Measurements from ENCODE around the gene DNAJC11. TPM values are rescaled to one million over a fixed set of nuclear protein-coding genes. Genes with fewer than 3 reads are reported as not detected.

The DNAJC11 gene
- total RNA-seq, 1 experiment from 2014 or later, result 57.3 TPM

- Mint-ChIP-seq H3K4me3 (ENCODE audit: low read depth, unreplicated experiment) (no peak overlapping the region), H3K4me1 (ENCODE audit: low read depth, unreplicated experiment) (peaks cover 9% of the 10 kb centered on the region), H3K27me3 (ENCODE audit: unreplicated experiment) (no peaks in the 10 kb centered on the region), H3K27ac (ENCODE audit: unreplicated experiment) (no peak overlapping the region), H3K9me3 (ENCODE audit: low read depth, unreplicated experiment) (no peaks in the 10 kb centered on the region), H3K36me3 (ENCODE audit: insufficient read depth, unreplicated experiment) (peaks cover 4% of the 10 kb centered on the region)
- intact Hi-C loops (cut with micrococcal nuclease; ENCODE audit: unreplicated experiment), result no loop called here
- no peak for DNase-seq
- BruUV-seq (replicated peaks), result no TSS peak
- TF ChIP-seq CTCF (IDR thresholded peaks at IDR 0.05; ENCODE audit: unreplicated experiment), result no peak
- CTCF ChIA-PET, result no interaction called here
Observed at GRCh38 chr1:6685381-6685780, 16.2 kb downstream of the DNAJC11 start.

- Mint-ChIP-seq H3K4me1 (ENCODE audit: low read depth, unreplicated experiment) (no peaks in the 10 kb centered on the region), H3K4me3 (ENCODE audit: low read depth, unreplicated experiment) (no peak overlapping the region), H3K27me3 (ENCODE audit: unreplicated experiment) (no peaks in the 10 kb centered on the region), H3K27ac (ENCODE audit: unreplicated experiment) (no peak overlapping the region), H3K9me3 (ENCODE audit: low read depth, unreplicated experiment) (no peaks in the 10 kb centered on the region), H3K36me3 (ENCODE audit: insufficient read depth, unreplicated experiment) (peaks cover 11% of the 10 kb centered on the region)
- BruUV-seq (replicated peaks), result no TSS peak
- intact Hi-C loops (cut with micrococcal nuclease; ENCODE audit: unreplicated experiment), result no loop called here
- TF ChIP-seq CTCF (IDR thresholded peaks at IDR 0.05; ENCODE audit: unreplicated experiment), result no peak
- CTCF ChIA-PET, result no interaction called here
- DNase-seq, result no peak
Observed at GRCh38 chr1:6683434-6683833, 18.2 kb downstream of the DNAJC11 start.

GRCh38 chr1:6675941-6676340, 25.7 kb downstream of the DNAJC11 start:
- intact Hi-C loops (cut with micrococcal nuclease; ENCODE audit: unreplicated experiment), result no loop called here
- H3K27ac Mint-ChIP-seq (ENCODE audit: unreplicated experiment), result no peak overlapping the region
- CTCF ChIA-PET, result no interaction called here
- H3K4me3 Mint-ChIP-seq (ENCODE audit: low read depth, unreplicated experiment), result no peak overlapping the region
- no peaks in the 10 kb centered on the region for H3K9me3 Mint-ChIP-seq (ENCODE audit: low read depth, unreplicated experiment)
- H3K36me3 Mint-ChIP-seq (ENCODE audit: insufficient read depth, unreplicated experiment), result peaks cover 7% of the 10 kb centered on the region
- H3K4me1 Mint-ChIP-seq (ENCODE audit: low read depth, unreplicated experiment), result no peaks in the 10 kb centered on the region
- TF ChIP-seq CTCF (IDR thresholded peaks at IDR 0.05; ENCODE audit: unreplicated experiment), result no peak
- H3K27me3 Mint-ChIP-seq (ENCODE audit: unreplicated experiment), result no peaks in the 10 kb centered on the region
- BruUV-seq (replicated peaks), result no TSS peak
- no peak for DNase-seq

DNA sequence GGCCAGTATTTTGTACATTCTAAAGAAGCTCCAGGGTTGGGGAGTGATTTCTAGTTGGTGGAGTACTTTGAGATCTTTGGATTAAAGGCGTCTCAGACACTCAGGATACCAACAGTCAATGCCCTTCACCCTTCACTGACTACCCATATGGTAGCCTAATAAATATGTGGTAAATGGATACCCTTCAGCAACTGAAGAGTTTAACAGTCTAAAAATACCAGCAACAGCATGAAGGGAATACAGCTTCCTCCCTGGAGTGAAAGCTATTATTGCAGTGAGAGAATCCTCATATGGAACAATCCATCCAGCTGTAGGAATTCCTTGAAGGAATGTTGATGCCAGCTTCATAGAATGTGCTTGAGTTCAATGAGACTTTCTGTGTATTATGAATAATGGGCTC, 26.8 kb downstream of the DNAJC11 start:
- intact Hi-C loops (cut with micrococcal nuclease; ENCODE audit: unreplicated experiment), result no loop called here
- DNase-seq, result no peak
- no peaks in the 10 kb centered on the region for H3K9me3 Mint-ChIP-seq (ENCODE audit: low read depth, unreplicated experiment)
- BruUV-seq (replicated peaks), result no TSS peak
- CTCF ChIA-PET, result interaction anchor here (0.6 kb wide), 1 partner anchor 304 kb away, joined by 5 read pairs; no protein-coding TSS in a partner anchor
- TF ChIP-seq CTCF (IDR thresholded peaks at IDR 0.05; ENCODE audit: unreplicated experiment), result no peak
- H3K27ac Mint-ChIP-seq (ENCODE audit: unreplicated experiment), result no peak overlapping the region
- H3K4me1 Mint-ChIP-seq (ENCODE audit: low read depth, unreplicated experiment), result no peaks in the 10 kb centered on the region
- peaks cover 6% of the 10 kb centered on the region for H3K36me3 Mint-ChIP-seq (ENCODE audit: insufficient read depth, unreplicated experiment)
- H3K4me3 Mint-ChIP-seq (ENCODE audit: low read depth, unreplicated experiment), result no peak overlapping the region
- H3K27me3 Mint-ChIP-seq (ENCODE audit: unreplicated experiment), result no peaks in the 10 kb centered on the region

All from Calu3 (cell line).